ENCODE measurements around the gene NSDHL. TPM values are rescaled to one million over a fixed set of nuclear protein-coding genes. Genes with fewer than 3 reads are reported as not detected.

Gene NSDHL
- total RNA-seq, 1 donor from 2014 or later, result 10.4 TPM

Other genes starting within 250 kb of the NSDHL start
- 0.52 TPM for gene GABRQ, start 193.2 kb upstream of the NSDHL start, total RNA-seq
- gene MAGEA3, start 132.3 kb upstream of the NSDHL start, total RNA-seq, result not detected
- gene CSAG2, start 121.8 kb upstream of the NSDHL start, total RNA-seq, result not detected
- gene MAGEA2B, start 116.4 kb upstream of the NSDHL start, total RNA-seq, result not detected
- gene CSAG1, start 97.3 kb upstream of the NSDHL start, total RNA-seq, result not detected
- gene MAGEA12, start 97.3 kb upstream of the NSDHL start, total RNA-seq, result not detected
- not detected for gene MAGEA2, start 77.2 kb upstream of the NSDHL start, total RNA-seq
- not detected for gene CSAG3, start 71.8 kb upstream of the NSDHL start, total RNA-seq
- not detected for gene MAGEA6, start 61.4 kb upstream of the NSDHL start, total RNA-seq
- gene CETN2, start 306 bp upstream of the NSDHL start, total RNA-seq, result 22.4 TPM
- 6.8 TPM for gene ZNF185, start 67.0 kb downstream of the NSDHL start, total RNA-seq
- under 0.01 TPM for gene PNMA5, start 163.1 kb downstream of the NSDHL start, total RNA-seq
- 0.52 TPM for gene PNMA3, start 225.4 kb downstream of the NSDHL start, total RNA-seq
- gene PNMA6A, start 241.4 kb downstream of the NSDHL start, total RNA-seq, result 3.7 TPM